Calu3 (cell line): Measurements from ENCODE around the gene TMEM121. TPM values are rescaled to one million over a fixed set of nuclear protein-coding genes. Genes with fewer than 3 reads are reported as not detected.

ENCODE experiments used
- BruUV-seq: library from RNA; stranded (reverse); fragments of 400-500 nt; replicated peaks from 2 replicates; lab custom pipeline; 2021; lab: Mats Ljungman, UMichigan
- CTCF ChIA-PET: fragments of 300-600 bp; sonication (Branson Sonifier 250); formaldehyde crosslinking; loops from one replicate; lab custom pipeline; 2022; ENCODE audit warnings: antibody characterized with exemption; lab: Charles Lee
- DNase-seq: peaks from one replicate; pipeline ENCODE4 v3.0.0; 2022
- H3K27ac Mint-ChIP-seq: one replicate; pipeline ENCODE4 v1.8.0; 2022; ENCODE audit warnings: mixed read lengths; ENCODE audit not compliant: unreplicated experiment
- H3K27me3 Mint-ChIP-seq: one replicate; pipeline ENCODE4 v1.8.0; 2022; ENCODE audit warnings: mixed read lengths; ENCODE audit not compliant: unreplicated experiment
- H3K36me3 Mint-ChIP-seq: one replicate; pipeline ENCODE4 v1.8.0; 2022; ENCODE audit warnings: mild to moderate bottlenecking, moderate library complexity, mixed read lengths; ENCODE audit not compliant: insufficient read depth, unreplicated experiment
- H3K4me1 Mint-ChIP-seq: one replicate; pipeline ENCODE4 v1.8.0; 2022; ENCODE audit warnings: mild to moderate bottlenecking, low read depth, mixed read lengths; ENCODE audit not compliant: unreplicated experiment
- H3K4me3 Mint-ChIP-seq: one replicate; pipeline ENCODE4 v1.8.0; 2022; ENCODE audit warnings: mild to moderate bottlenecking, low read depth, moderate library complexity, mixed read lengths; ENCODE audit not compliant: unreplicated experiment
- H3K9me3 Mint-ChIP-seq: one replicate; pipeline ENCODE4 v1.8.0; 2022; ENCODE audit warnings: low read depth, mixed read lengths; ENCODE audit not compliant: unreplicated experiment
- CTCF ChIP-seq: fragments of 200-600 bp; IDR thresholded peaks from one replicate; pipeline ENCODE4 v1.8.0; 2022; ENCODE audit warnings: antibody characterized with exemption; ENCODE audit not compliant: unreplicated experiment
- intact Hi-C: fragments of 100-400 bp; cut with micrococcal nuclease; formaldehyde crosslinking; loops from one replicate; pipeline ENCODE4 v1.10.0; 2022; ENCODE audit not compliant: unreplicated experiment
- total RNA-seq: library from RNA; stranded (reverse); gene quantifications from 2 replicates; pipeline ENCODE4 v1.2.3, GENCODE V29; 2022

The TMEM121 gene
- total RNA-seq, 1 experiment from 2014 or later, result 0.38 TPM

- H3K9me3 Mint-ChIP-seq, result no peaks in the 10 kb centered on the region
- H3K36me3 Mint-ChIP-seq, result peaks cover 49% of the 10 kb centered on the region
- no peak overlapping the region for H3K27ac Mint-ChIP-seq
- CTCF ChIA-PET, result no interaction called here
- no TSS peak for BruUV-seq
- DNase-seq, result no peak
- intact Hi-C loops, result no loop called here
- no peak for TF ChIP-seq CTCF
- peaks cover 9% of the 10 kb centered on the region for H3K4me1 Mint-ChIP-seq
- no peak overlapping the region for H3K4me3 Mint-ChIP-seq
- no peaks in the 10 kb centered on the region for H3K27me3 Mint-ChIP-seq
These were observed 32.3 kb upstream of the TMEM121 start for GRCh38 chr14:105493921-105494605.

- CTCF ChIA-PET, result no interaction called here
These were observed 31.8 kb upstream of the TMEM121 start for GRCh38 chr14:105494606-105494929.

GRCh38 chr14:105495101-105495989 is 31.0 kb upstream of the TMEM121 start:
- peaks cover 50% of the 10 kb centered on the region for H3K36me3 Mint-ChIP-seq
- no peaks in the 10 kb centered on the region for H3K9me3 Mint-ChIP-seq
- no peaks in the 10 kb centered on the region for H3K27me3 Mint-ChIP-seq
- no peak for DNase-seq
- intact Hi-C loops, result no loop called here
- no peak overlapping the region for H3K4me3 Mint-ChIP-seq
- H3K4me1 Mint-ChIP-seq, result peaks cover 9% of the 10 kb centered on the region
- CTCF ChIA-PET, result no interaction called here
- BruUV-seq, result no TSS peak
- TF ChIP-seq CTCF, result no peak
- H3K27ac Mint-ChIP-seq, result no peak overlapping the region

More at GRCh38 chr14:105494606-105494929, 31.8 kb upstream of the TMEM121 start:
- TF ChIP-seq CTCF, result no peak
- H3K27me3 Mint-ChIP-seq, result no peaks in the 10 kb centered on the region
- H3K4me3 Mint-ChIP-seq, result no peak overlapping the region
- peaks cover 47% of the 10 kb centered on the region for H3K36me3 Mint-ChIP-seq
- H3K27ac Mint-ChIP-seq, result no peak overlapping the region
- peaks cover 9% of the 10 kb centered on the region for H3K4me1 Mint-ChIP-seq
- DNase-seq, result no peak
- no TSS peak for BruUV-seq
- no peaks in the 10 kb centered on the region for H3K9me3 Mint-ChIP-seq
- intact Hi-C loops, result no loop called here

DNA sequence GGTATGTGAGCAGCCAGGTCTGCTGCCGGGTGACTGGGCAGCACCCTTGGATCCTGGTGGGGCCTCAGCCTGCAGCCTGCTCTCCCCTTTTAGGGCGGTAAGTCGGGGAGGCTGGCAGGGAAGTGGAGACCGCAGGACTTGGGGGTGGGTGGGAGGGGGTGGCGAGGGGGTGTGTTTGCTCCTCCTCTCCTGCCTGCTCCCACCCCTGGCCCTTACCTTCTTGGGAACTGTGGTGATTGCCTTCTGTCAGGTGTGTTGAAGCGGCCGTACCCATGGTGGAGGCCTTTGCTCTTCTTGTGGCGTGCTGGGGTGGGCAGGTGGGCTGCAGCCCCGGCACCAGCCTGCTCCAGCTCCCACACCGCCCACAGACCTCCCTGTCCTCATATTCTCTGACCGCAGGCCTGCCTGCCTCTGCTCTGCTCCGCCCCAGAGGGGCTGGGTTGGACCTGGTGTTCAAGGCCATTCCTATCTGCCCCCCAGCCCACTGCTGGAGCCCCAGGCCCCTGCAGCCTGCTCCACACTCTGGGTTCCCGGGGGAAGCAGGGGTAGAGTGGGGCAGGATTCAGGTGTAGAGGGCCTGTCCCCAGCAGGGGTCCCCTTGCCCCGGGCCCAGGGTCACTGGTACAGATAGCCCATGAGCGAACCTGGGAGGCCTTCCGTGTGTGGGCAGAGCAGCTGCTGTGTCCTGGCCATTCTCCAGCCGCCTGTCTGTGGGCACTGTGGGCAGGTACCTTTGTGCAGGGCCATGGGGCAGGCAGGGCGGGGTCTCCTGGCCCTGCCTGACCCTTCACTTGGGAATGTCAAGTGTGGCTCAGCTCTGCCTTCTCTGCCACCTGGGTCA is 30.2 kb upstream of the TMEM121 start:
- DNase-seq, result no peak
- H3K9me3 Mint-ChIP-seq, result no peaks in the 10 kb centered on the region

More for the DNA sequence above, 30.2 kb upstream of the TMEM121 start:
- peaks cover 9% of the 10 kb centered on the region for H3K4me1 Mint-ChIP-seq
- CTCF ChIA-PET, result no interaction called here
- H3K4me3 Mint-ChIP-seq, result no peak overlapping the region
- peaks cover 42% of the 10 kb centered on the region for H3K36me3 Mint-ChIP-seq
- no peaks in the 10 kb centered on the region for H3K27me3 Mint-ChIP-seq
- no peak overlapping the region for H3K27ac Mint-ChIP-seq
- no peak for TF ChIP-seq CTCF
- intact Hi-C loops, result no loop called here
- no TSS peak for BruUV-seq
